OCI-LY1 (cell line): ENCODE data around the gene ASB8.

Experiments used
- EZH2 ChIP-seq: fragments of 200-600 bp; sonication (generic), shearing (Covaris generic); IDR thresholded peaks from 2 replicates; pipeline ENCODE4 v1.8.0; 2017; ENCODE audit warnings: borderline replicate concordance, mixed run types, mild to moderate bottlenecking, antibody characterized with exemption, low read length, moderate library complexity, mixed read lengths
- TF ChIP-seq, protein P1 (sequence below): fragments of 200-600 bp; sonication (generic), shearing (Covaris generic); IDR thresholded peaks from 2 replicates; pipeline ENCODE4 v1.5.1; 2017; ENCODE audit warnings: mild to moderate bottlenecking, antibody characterized with exemption, low read length, moderate library complexity, mixed read lengths

- no peak for TF ChIP-seq EZH2
- TF ChIP-seq, protein P1, sequence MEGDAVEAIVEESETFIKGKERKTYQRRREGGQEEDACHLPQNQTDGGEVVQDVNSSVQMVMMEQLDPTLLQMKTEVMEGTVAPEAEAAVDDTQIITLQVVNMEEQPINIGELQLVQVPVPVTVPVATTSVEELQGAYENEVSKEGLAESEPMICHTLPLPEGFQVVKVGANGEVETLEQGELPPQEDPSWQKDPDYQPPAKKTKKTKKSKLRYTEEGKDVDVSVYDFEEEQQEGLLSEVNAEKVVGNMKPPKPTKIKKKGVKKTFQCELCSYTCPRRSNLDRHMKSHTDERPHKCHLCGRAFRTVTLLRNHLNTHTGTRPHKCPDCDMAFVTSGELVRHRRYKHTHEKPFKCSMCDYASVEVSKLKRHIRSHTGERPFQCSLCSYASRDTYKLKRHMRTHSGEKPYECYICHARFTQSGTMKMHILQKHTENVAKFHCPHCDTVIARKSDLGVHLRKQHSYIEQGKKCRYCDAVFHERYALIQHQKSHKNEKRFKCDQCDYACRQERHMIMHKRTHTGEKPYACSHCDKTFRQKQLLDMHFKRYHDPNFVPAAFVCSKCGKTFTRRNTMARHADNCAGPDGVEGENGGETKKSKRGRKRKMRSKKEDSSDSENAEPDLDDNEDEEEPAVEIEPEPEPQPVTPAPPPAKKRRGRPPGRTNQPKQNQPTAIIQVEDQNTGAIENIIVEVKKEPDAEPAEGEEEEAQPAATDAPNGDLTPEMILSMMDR: no peak
These were observed 41.7 kb upstream of the ASB8 start for GRCh38 chr12:48198985-48199384.
